ENCODE data around the gene RTL10. TPM values are rescaled to one million over a fixed set of nuclear protein-coding genes. Genes with fewer than 3 reads are reported as not detected.

RTL10 gene
- total RNA-seq, 1 experiment from 2014 or later = 8.2 TPM

- peak; percentile 1 for DNase-seq (ENCODE audit: low read depth)
Measured at GRCh38 chr22:19824212-19824925, 30.3 kb downstream of the RTL10 start.

GRCh38 chr22:19823902-19824211 lies 30.8 kb downstream of the RTL10 start:
- no peak for DNase-seq (ENCODE audit: low read depth)

GRCh38 chr22:19823191-19823901 lies 31.3 kb downstream of the RTL10 start:
- no peak for DNase-seq (ENCODE audit: low read depth)

DNA sequence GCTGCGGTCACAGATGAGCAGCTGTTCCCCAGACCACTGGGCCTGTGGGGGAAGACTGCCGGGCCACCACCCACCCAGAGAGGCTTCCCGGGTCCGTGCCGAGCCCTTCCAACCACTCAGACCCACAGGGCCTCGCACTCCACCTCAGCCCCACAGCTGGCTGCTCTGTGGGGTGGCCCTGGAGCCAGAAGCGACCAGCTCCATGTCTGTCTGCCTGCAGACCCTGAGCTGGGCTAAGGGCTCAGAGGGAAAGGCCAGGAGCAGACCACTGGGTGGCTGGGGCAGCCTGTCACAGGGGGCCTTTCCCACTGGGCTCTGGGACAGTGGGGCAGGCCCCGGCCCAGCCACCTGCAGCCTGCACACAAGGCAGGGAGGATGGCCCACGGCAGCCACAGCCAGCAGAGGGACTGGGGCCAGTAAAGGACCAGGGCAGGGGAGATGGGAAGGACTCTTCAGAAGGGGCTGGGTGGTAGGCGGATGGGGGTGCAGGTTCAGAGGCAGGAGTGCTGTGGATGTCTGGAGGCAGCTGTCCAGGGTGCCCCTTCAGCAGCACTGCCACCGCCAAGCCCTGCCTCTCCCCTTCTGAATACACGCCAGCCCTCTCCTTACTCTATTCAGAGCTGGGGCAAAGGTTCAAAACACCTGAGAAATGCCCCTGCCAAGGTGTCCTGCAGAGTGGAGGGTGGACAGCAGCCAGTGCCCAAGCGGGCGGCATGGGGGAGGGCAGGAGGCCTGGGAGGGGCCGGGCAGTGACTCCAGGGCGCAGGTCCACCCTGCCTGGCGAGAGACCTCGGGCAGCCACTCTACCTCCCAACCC lies 32.2 kb downstream of the RTL10 start:
- DNase-seq (ENCODE audit: low read depth) = no peak

DNA sequence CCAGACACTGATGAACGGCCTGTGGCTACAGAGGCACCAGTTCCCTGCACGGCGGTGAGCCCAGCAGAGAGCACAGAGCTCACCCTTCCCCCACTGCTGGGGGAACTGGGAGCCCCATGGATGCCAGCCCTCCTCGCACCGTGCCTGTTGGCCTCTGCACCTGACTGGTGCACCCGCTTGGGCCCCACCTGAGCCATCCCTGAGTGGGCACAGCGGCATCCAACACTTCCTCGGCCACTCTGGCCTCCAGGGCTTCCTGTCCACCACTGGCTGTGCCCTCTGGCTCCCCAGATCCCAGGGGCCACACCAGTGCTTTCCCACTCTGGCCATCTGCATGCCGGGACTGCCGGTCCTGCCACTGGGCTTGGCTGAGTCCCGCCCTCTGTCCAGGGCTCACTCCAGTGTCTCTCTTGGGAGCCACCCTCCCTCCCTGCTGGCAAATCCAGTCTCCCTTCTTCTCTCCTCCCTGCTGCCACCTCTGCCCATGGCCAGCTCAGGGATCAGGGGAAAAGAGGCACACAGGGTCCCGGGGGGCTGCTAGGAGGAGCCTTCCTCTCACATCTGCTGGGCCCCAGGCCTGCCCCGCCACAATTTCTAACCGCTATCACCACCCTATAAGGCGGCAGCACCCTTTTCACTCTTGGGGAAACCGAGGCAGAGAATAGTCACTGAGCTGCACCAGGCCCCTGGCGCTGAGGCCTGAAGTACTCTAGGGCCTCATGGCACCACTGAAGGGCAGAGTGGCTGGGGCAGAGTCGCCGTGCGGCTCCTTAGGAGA lies 33.0 kb downstream of the RTL10 start:
- DNase-seq (ENCODE audit: low read depth) = no peak

DNA sequence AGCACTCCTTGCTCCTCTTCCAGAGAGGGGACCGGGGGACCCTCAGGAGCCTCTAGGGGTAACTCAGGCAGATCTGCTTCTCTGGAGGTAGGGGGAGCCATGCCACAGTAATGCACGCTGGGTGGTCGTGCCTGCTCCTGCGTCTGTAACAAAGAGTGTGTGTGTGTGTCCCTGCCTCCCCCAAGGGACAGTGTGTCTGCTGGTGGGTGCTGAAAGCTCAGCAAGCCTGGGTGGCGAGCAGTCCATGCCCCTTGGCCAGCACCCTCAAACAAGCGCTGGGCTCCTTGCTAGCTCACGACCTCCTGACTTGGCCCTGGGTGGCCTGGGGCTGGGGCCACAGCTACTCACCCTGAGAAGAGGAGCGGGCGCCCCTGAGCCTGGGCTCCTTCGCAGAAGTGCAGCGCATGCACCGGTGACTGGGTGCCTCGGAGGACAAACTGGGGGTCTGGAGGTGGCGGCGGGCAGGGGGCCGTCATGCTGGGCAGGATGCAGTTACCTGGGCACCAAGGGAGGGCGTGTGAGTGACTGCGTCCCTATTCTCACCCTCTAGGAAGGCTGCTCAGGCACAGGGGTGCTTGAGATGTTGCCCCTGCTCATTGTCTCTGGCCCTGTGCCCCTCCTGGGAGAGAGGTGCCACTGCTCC lies 33.7 kb downstream of the RTL10 start:
- DNase-seq (ENCODE audit: low read depth) = no peak

- DNase-seq (ENCODE audit: low read depth) = no peak
Measured at GRCh38 chr22:19819911-19820879, 34.5 kb downstream of the RTL10 start.

DNA sequence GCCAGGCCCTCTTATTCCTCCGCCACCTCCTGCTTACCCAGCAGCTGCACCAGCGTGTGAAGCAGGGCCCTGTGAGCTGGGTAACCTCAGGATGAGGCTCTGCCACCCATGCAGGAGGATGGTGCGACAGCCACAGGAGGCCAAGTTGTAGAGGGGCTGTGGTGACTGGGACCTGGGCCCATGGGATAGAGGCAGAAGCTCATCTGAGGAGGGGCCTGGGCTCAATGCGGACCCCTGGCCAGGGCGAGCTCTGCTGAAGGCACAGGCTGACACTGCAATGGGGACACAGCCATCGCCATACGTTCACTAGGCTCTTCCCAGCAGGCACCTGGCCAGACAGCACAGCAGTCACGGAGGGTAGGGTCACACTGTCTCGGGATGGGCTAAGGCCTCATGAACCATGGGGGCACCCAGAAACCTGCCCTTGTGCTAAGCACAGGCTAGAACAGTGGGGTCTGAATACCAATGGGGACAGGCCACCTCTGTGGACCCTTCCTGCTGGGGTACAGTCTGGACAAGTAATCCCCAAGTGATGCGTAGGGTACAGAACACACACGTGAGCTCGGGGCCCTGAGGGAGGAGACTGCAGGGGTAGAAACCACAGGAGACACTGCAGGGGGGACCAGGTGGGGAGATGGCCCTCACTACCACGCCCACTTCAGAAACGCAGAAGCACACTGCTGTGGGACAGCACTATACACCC lies 35.3 kb downstream of the RTL10 start:
- DNase-seq (ENCODE audit: low read depth) = no peak

GRCh38 chr22:19818324-19819207 lies 36.1 kb downstream of the RTL10 start:
- DNase-seq (ENCODE audit: low read depth) = no peak

GRCh38 chr22:19816372-19817119 lies 38.1 kb downstream of the RTL10 start:
- DNase-seq (ENCODE audit: low read depth) = no peak

DNA sequence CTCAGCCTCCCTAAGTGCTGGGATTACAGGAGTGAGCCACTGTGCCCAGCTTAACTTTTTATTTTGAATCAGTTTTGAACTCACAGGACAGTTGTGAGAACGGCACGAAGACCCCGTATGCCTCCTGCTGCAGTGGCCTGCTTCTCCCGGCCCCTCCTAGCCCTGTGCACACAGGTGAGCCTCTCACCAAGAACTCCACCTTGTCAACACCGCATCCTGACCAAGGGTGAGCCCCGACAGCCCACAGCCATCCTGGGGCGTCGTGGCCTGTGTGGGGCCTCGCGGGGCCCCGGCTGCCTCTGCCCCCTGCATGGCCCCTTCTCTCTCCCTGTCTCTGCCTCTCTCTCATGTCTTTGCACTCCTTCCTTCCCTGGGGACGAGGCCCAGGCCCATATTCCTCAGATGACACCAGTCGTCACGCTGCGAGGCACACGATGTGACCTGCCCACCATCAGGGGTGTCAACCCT lies 38.8 kb downstream of the RTL10 start:
- DNase-seq (ENCODE audit: low read depth) = no peak

DNA sequence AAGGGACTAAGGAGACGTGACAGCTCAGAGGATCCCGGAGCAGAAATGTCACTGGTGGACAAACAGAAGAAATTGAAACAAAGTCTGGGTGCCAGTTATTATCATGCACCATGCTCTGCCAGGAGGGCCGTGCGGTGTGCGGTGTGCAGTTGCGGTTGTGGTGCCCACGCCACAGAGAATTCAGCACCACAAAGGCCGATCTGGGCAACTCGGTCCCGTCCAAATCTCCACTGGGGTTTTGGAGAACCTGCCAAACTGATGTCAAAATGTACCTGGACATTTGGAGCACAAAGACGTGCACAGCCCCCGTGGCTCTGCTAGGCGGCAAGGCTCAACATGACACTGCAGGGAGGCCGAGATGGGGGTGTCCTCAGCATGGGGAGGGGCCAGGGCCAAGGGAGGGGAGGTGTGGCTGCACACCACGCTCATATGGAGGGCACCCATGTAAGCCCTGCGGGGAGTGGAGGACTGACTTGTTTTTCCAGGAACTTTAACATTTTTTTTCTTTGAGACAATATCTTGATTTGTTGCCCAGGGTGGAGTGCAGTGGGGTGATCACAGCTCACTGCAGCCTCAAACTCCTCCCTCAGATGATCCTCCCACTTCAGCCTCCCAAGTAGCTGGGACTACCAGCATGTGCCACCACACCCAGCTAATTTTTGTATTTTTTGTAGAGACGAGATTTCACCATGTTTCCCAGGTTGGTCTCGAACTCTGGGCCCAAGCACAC lies 39.4 kb downstream of the RTL10 start:
- no peak for DNase-seq (ENCODE audit: low read depth)

DNA sequence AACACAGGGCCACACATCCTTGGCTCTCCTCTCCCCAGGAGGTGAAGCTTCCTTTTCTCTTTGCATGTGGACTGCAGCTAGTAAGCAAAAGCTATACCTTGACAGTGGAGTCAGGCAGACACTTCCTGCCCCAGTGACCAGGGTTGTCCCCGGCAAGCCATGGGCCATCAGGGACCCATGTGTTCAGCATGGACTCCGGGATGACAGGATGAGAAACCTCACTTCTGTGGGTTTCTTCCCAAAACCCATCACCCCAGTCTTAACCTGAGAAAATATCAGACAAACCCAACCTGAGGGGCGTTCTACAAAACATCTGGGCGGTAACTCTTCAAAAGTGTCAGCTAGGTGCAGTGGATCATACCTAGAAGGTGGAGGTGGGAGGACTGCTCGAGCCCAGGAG lies 40.2 kb downstream of the RTL10 start:
- DNase-seq (ENCODE audit: low read depth) = no peak

- DNase-seq (ENCODE audit: low read depth) = no peak
Measured at GRCh38 chr22:19812910-19813309, 41.8 kb downstream of the RTL10 start.

DNA sequence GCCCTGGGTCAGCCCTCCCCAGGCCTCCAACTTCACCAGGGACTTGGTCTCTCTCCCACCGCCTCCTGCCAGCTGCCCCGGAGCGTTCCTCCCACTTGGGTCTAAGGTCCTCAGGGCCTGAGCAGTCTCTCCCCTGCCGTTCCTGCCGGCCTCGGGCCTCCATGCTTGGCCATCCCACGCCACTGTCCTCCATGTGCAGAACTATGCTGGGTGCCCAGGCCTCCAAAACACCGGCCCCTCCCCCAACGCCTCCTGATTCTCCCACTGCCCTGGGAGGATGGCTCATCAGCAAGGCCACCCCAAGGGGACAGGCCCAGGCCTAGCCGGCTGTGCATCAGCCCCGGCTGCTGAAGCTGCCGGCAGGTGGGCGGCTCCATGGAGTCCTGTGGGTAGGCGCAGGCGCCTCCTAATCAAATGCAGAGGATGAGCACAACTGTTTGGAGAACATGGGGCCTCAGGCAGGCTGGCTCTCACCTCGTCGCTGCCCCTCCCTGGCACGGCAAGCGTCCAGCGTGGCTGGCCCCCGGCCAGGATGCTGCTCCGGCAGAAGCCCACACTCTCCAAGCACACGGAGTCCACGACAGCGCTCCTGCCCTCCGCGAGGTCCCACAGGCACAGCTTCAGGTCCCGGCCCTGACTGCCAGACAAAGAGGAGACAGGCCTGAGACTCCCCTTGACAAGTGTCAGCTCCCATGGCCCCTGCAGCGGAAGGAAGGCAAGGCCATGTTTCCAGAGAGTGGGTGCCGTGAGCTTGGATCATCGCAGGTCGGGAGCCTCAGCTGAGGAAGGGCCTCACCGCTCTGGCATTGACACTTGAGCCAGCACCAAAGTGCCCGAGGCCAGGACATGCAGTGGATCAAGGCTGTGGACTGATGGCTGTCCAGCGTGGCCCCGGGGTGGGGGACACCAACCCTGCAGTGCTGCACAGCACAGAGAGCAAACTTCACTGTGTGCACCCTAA lies 42.6 kb downstream of the RTL10 start:
- no peak for DNase-seq (ENCODE audit: low read depth)

- DNase-seq (ENCODE audit: low read depth) = no peak
Measured at GRCh38 chr22:19811211-19811621, 43.5 kb downstream of the RTL10 start.

All from Daoy (cell line).